K562 (cell line): ENCODE data around the gene FAM124B. TPM values are rescaled to one million over a fixed set of nuclear protein-coding genes. Genes with fewer than 3 reads are reported as not detected.

ENCODE experiments used
- ARID4B ChIP-seq: sonication (generic); formaldehyde crosslinking; IDR thresholded peaks from 2 replicates; pipeline ENCODE4 v1.8.0; 2022; ENCODE audit warnings: mild to moderate bottlenecking, missing genetic modification reagents
- CTBP1 ChIP-seq: fragments of 450-650 bp; IDR thresholded peaks from 2 replicates; pipeline ENCODE4 v1.6.1; 2016; ENCODE audit warnings: borderline replicate concordance
- CTCF ChIP-seq, 3 experiments: IDR thresholded peaks in 2 of 3; conservative IDR thresholded peaks in 1 of 3; 2 replicates each; pipeline ENCODE4 v1.5.1; 2011 to 2012; ENCODE audit warnings: low read length in 3 of 3, mild to moderate bottlenecking in 3 of 3, control low read depth in 2 of 3, improper control_type of control experiment in 1 of 3, inconsistent platforms in 1 of 3, low read depth in 1 of 3, mixed read lengths in 1 of 3, moderate library complexity in 1 of 3; ENCODE audit not compliant: insufficient read depth in 2 of 3
- CTCFL ChIP-seq: IDR thresholded peaks from 2 replicates; pipeline ENCODE4 v1.6.1; 2011; ENCODE audit warnings: borderline replicate concordance, low read depth, mild to moderate bottlenecking, moderate library complexity, low read length; ENCODE audit not compliant: insufficient read depth, poor library complexity, severe bottlenecking
- E2F6 ChIP-seq, 2 experiments: IDR thresholded peaks; 2 replicates each; pipeline ENCODE4 v1.6.1; 2011; ENCODE audit warnings: borderline replicate concordance in 1 of 2, control low read depth in 1 of 2, low read depth in 1 of 2, low read length in 1 of 2, mild to moderate bottlenecking in 1 of 2, mixed read lengths in 1 of 2, moderate library complexity in 1 of 2; ENCODE audit not compliant: insufficient read depth in 1 of 2, insufficient read length in 1 of 2, poor library complexity in 1 of 2, severe bottlenecking in 1 of 2; ENCODE audit errors: extremely low read depth in 1 of 2
- PRDM10 ChIP-seq: fragments of 450-650 bp; IDR thresholded peaks from 2 replicates; pipeline ENCODE4 v1.6.1; 2018; ENCODE audit not compliant: partially characterized antibody
- TAF1 ChIP-seq: IDR thresholded peaks from 2 replicates; pipeline ENCODE4 v1.6.1; 2011; ENCODE audit warnings: mild to moderate bottlenecking, low read length, moderate library complexity; ENCODE audit not compliant: insufficient read depth, control insufficient read depth, severe bottlenecking; ENCODE audit errors: extremely low read depth
- ZC3H4 ChIP-seq: sonication (generic); formaldehyde crosslinking; IDR thresholded peaks from 2 replicates; pipeline ENCODE4 v1.9.0; 2021; ENCODE audit warnings: missing genetic modification reagents, borderline replicate concordance
- polyA plus RNA-seq, 8 experiments: library from polyadenylated mRNA; depleted of rRNA in 4 of 8; stranded (reverse) in 5 of 8; unstranded in 3 of 8; fragments of >200 nt; fragmentation: Nextera tagmentation in 2 of 8; fragmentation: Illumina TruSeq in 1 of 8; extraction: Ambion mirVana in 2 of 8; extraction: Trizol in 1 of 8; gene quantifications; 2 replicates each; pipeline versions ENCODE4 v1.2.1 to v1.2.3, GENCODE V29; 2011 to 2014; ENCODE audit warnings: inconsistent platforms in 1 of 8, missing spikeins in 1 of 8
- total RNA-seq, 7 experiments: library from RNA; depleted of rRNA in 6 of 7; stranded (reverse); fragments of >200 nt in 6 of 7; fragmentation: Illumina TruSeq in 2 of 7; extraction: Trizol in 2 of 7; gene quantifications; 2 replicates each; pipeline versions ENCODE4 v1.2.1 to v1.2.3, GENCODE V29; 2011 to 2021; ENCODE audit warnings: low replicate concordance in 1 of 7

Gene FAM124B
- total and polyA plus RNA-seq, 9 of the 15 experiments (the other 6 are each of a cell fraction or from before 2014, with no cell fraction given) = 6.2 to 21.4 (median 9.3) TPM

- TF ChIP-seq CTCF (IDR thresholded peaks at IDR 0.05 in 2 of 3, conservative IDR thresholded peaks at IDR 0.05 in 1 of 3; ENCODE audit: insufficient read depth in 2 of 3, low read depth in 1 of 3, low read length in 3 of 3) (peak in 2 of 3 experiments; percentile 21 to 41; a peak in 2 of 6 replicates), E2F6 (IDR thresholded peaks at IDR 0.05; ENCODE audit: borderline replicate concordance in 1 of 2, extremely low read depth in 1 of 2, insufficient read depth in 1 of 2, insufficient read length in 1 of 2, low read depth in 1 of 2, low read length in 1 of 2, poor library complexity in 1 of 2, severe bottlenecking in 1 of 2) (peak in 1 of 2 experiments; percentile 18), PRDM10 (no peak), ARID4B (CRISPR knock-in tag) (peak; percentile 32; the same call in 1 of the 2 replicates), TAF1 (peak; percentile 7), CTBP1 (peak; percentile 54), CTCFL (peak; percentile 40), ZC3H4 (CRISPR knock-in tag) (peak; percentile 88; the same call in 1 of the 2 replicates)
Observed at GRCh38 chr2:224400886-224401632, 848 bp downstream of the FAM124B start (continued).
